Measurements from ENCODE around the gene LRRC15.

DNA sequence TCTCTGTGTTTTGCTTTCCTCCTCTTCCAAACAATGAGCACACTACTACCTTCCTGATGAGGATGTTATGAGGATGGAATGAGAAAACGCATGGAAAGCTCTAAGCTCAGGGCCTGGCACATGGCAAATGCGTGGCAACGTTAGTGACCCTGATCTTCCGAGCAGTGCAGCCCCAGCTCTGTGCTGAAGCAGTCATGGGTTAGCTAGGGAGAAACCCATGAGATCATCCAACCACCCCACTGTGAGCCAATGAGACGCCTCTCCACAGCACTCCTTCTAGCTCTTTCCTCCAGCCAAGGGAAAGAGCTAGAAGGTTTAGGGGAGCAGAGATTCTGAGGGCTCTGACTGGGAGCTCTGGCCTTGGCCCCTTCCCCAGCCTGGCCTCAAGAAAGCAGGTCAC lies 22.9 kb downstream of the LRRC15 start:
- TF ChIP-seq, protein P1, sequence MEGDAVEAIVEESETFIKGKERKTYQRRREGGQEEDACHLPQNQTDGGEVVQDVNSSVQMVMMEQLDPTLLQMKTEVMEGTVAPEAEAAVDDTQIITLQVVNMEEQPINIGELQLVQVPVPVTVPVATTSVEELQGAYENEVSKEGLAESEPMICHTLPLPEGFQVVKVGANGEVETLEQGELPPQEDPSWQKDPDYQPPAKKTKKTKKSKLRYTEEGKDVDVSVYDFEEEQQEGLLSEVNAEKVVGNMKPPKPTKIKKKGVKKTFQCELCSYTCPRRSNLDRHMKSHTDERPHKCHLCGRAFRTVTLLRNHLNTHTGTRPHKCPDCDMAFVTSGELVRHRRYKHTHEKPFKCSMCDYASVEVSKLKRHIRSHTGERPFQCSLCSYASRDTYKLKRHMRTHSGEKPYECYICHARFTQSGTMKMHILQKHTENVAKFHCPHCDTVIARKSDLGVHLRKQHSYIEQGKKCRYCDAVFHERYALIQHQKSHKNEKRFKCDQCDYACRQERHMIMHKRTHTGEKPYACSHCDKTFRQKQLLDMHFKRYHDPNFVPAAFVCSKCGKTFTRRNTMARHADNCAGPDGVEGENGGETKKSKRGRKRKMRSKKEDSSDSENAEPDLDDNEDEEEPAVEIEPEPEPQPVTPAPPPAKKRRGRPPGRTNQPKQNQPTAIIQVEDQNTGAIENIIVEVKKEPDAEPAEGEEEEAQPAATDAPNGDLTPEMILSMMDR (IDR thresholded peaks at IDR 0.05) = no peak
- TF ChIP-seq POLR2A (IDR thresholded peaks at IDR 0.05) = no peak

Measured in vagina (tissue), 2 donors.